HG02571 (cell line): ENCODE data around the gene ITGB8.
A peak's percentile ranks its signal among the peaks of the same experiment; 100 is the strongest.
"Not testable (repeated sequence)": the region's sequence is repeated elsewhere in the genome, so short reads cannot be mapped to it uniquely, and the experiment has no call there.

Experiments
- ATAC-seq: cut with Tn5 transposase; IDR thresholded peaks from one replicate; pipeline ENCODE4 v1.9.1; 2021; ENCODE audit warnings: mild to moderate bottlenecking, moderate library complexity; ENCODE audit not compliant: unreplicated experiment

ITGB8 gene

GRCh38 chr7:20364571-20365196 is 34.0 kb downstream of the ITGB8 start:
- no peak for ATAC-seq

- ATAC-seq = no peak
Measured at GRCh38 chr7:20365486-20365885, 34.8 kb downstream of the ITGB8 start.

- ATAC-seq = no peak
Measured at GRCh38 chr7:20374399-20374798, 43.7 kb downstream of the ITGB8 start.

GRCh38 chr7:20376796-20377195 is 46.1 kb downstream of the ITGB8 start:
- no peak for ATAC-seq

GRCh38 chr7:20381406-20382034 is 50.8 kb downstream of the ITGB8 start:
- ATAC-seq = no peak

GRCh38 chr7:20383351-20383750 is 52.7 kb downstream of the ITGB8 start:
- no peak for ATAC-seq

GRCh38 chr7:20385126-20385525 is 54.4 kb downstream of the ITGB8 start:
- no peak for ATAC-seq

- no peak for ATAC-seq
Measured at GRCh38 chr7:20388084-20388483, 57.4 kb downstream of the ITGB8 start.

GRCh38 chr7:20389192-20389591 is 58.5 kb downstream of the ITGB8 start:
- ATAC-seq = not testable (repeated sequence)

GRCh38 chr7:20393021-20393610 is 62.4 kb downstream of the ITGB8 start:
- ATAC-seq = no peak

GRCh38 chr7:20393616-20394015 is 62.9 kb downstream of the ITGB8 start:
- ATAC-seq = no peak

GRCh38 chr7:20394284-20394683 is 63.6 kb downstream of the ITGB8 start:
- ATAC-seq = no peak

GRCh38 chr7:20395104-20395503 is 64.4 kb downstream of the ITGB8 start:
- no peak for ATAC-seq

- ATAC-seq = peak; percentile 83
Measured at GRCh38 chr7:20395511-20395910, 64.8 kb downstream of the ITGB8 start.

GRCh38 chr7:20399521-20399920 is 68.8 kb downstream of the ITGB8 start:
- ATAC-seq = no peak

- no peak for ATAC-seq
Measured at GRCh38 chr7:20401861-20402746, 71.4 kb downstream of the ITGB8 start.

GRCh38 chr7:20402747-20403230 is 72.1 kb downstream of the ITGB8 start:
- no peak for ATAC-seq

- no peak for ATAC-seq
Measured at GRCh38 chr7:20403331-20403730, 72.6 kb downstream of the ITGB8 start.

- no peak for ATAC-seq
Measured at GRCh38 chr7:20404320-20404719, 73.6 kb downstream of the ITGB8 start.

GRCh38 chr7:20407585-20408466 is 77.1 kb downstream of the ITGB8 start:
- no peak for ATAC-seq
